HG03175 (cell line): ENCODE results near the gene GLS.
"Not testable (repeated sequence)": the region's sequence is repeated elsewhere in the genome, so short reads cannot be mapped to it uniquely, and the experiment has no call there.

ENCODE experiments used
- ATAC-seq: cut with Tn5 transposase; IDR thresholded peaks from one replicate; pipeline ENCODE4 v1.9.1; 2021; ENCODE audit warnings: mild to moderate bottlenecking, moderate library complexity; ENCODE audit not compliant: unreplicated experiment

The GLS gene

DNA sequence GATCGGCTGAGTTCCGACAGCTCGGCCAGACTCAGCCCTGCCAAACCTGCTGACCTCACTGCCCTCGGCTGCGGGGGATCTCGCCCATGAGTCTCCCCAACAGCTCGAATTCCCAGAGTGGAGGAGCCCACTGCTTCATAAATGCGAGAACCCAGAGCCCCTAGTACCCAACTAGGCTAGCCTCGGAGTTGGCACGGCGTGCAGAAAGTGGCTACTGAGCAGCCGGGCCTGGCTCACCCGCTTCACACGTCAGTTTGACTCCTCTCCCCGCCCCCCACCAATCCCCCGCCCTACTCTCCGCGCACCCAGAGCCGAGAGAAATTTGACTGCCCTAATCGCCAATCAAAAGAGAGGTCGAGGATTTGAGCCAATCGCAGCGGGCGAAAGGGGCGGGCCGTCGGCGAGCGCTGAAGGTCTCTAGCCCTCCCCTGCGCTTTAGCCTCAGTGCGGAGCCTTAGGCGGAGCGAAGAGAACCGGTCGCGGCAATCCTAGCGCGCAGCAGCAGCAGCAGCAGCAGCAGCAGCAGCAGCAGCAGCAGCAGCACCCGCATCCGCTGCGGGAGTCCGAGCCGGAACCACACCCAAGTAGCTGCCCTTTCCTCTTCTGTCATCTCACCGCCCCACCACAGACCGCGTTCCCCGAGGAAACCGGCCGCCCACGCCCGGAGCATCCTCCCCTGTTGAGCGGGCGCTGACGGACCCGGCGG, at the start of gene GLS:
Gene GLS, plus strand, starts transcription at position 444 of the 706 bp plus-strand sequence. CDS start 264 bp downstream, outside the sequence.
- peak; percentile 76 for ATAC-seq

DNA sequence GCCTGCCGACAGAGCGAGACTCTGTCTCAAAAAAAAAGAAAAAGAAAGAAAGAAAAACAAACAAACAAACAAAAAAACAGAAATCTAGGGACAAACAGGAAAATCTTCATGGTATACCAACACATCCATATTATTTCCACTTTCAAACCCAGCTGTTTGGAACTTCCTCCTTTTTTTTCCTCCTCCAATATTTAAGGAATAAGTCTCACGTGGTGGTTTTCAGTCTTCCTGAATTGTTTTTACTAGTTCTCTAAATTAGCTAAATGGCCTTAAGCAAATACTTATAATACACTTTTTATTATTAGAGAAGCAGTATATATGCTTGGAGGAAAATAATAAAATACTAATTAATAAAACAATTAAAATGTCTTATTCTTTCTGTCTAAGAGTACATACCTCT, 48.7 kb upstream of the GLS start:
- no peak for ATAC-seq

GRCh38 chr2:190834890-190835208, 45.8 kb upstream of the GLS start:
- no peak for ATAC-seq

GRCh38 chr2:190835303-190835930, 45.2 kb upstream of the GLS start:
- no peak for ATAC-seq

DNA sequence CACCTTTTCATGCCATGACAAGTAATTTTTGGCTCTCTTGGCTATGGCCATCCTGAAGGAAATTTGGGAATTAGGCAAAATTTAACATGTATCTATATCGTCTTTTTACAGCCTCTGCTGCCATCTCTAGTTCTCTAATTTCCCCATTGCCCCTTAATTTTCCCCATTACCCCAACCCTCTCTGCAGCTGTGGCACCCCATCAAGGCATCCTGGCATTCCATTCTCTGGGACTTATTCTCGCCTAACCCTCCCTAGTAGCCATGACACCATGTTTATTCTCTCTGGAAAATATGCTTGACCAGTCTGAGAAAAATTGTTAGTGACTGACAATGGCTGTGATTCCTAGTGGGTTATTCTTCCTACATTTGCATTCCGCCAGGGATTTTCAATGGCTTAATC, 43.9 kb upstream of the GLS start:
- no peak for ATAC-seq

GRCh38 chr2:190837420-190837819, 43.2 kb upstream of the GLS start:
- no peak for ATAC-seq

DNA sequence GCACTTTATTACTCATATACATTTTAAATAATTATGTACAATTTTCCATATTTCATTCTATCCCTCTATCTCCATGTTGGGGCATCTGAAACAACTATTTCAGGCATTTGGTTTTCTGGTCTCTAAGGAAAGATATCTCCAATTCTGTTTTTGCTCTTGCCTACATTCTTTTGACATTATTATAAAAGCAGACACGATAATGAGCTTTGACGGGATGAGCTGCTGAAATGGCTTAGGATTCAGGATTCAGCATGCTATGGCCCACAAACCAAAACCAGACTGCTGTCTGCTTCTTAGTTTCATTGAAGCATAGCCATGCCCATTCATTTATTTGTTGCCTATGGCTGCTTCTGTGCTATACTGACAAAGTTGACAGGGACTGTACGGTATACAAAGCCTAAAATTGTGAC, 42.7 kb upstream of the GLS start:
- no peak for ATAC-seq

GRCh38 chr2:190838492-190838910, 42.1 kb upstream of the GLS start:
- no peak for ATAC-seq

DNA sequence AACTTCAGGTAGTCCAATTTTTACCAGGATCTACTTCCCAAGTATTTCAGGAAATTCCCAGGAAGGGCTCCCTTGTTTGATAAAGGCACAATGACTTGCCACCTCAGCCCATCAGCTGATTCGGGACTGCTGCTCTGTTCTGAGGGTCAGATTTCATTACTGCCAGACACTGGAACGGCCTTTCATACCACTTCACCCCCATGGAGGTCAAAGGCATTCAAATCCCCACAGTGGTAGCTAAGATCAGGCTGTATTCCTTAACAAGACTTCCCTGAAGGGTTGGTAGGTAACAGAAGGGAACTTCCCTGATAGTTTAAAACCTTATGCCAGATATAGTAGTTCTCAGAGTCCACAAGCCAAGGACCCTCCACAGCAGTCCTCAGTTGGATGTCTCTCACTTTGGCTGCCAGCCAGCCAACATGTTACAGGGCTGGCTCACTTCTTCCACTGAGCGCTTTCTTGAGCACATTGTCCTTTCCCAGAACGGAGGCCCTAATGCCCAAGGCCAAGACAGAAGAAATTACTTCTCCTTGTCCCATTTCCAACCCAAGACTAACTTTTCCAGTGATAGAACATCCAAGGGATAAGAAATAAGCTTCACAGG, 40.0 kb upstream of the GLS start:
- no peak for ATAC-seq

DNA sequence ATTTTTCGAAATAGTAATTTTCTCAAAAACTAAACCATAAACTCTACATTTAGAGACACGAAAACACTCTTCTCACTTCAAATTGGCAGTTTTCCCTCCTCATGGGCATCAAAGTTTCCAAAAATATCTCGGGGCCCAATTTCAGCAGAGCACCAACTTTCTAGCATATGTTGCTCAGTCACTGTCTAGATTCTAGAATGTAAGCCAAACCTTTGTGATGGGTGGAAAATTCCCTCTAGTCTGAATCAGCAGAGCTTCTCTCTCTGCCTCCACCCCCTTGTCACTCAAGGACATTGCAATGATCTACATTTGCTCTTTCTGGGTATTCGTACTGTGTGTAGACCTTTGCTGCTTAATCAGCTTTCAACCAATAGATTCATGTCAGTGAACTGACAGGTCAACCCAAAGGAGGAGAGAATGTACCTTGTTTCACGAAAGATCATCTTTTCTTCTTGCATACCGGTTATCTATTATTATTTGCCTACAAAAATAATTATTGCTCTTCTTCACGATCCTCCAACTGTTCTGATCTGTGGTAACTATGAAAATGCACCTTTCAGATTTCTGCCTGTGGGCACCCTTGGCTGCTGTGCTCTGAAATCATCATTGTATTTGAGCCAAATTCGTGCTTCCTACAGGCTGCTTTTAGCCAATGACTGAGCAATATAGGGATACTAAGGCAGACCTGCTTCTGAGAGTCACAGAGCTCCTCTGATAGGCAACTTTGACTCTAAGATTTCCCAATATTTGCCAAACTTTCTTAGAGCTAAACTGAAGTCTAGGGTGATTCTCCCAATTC, 38.7 kb upstream of the GLS start:
- ATAC-seq = no peak

DNA sequence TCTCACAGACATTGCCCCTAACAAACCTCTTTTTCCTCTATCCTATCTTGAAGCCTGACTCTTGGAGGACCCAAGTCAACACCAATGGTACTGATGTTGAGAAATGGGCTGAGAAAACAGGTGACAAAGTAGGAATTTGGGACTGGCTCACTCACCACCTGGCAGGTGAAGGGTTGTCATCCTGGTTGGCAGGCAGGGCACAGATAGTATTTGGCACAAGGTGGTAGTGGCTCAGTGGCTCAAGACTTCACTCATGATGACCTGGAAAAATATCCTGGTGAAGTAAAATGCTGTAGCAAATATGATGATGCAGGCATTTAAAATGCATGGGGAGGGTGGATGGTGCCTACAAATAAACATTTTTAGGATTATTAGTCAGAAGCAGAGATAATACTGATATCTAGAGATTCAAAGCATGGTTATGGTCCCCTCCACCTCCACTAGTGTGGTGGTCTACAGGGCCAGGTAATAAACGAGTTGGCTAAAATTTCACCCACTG, 38.0 kb upstream of the GLS start:
- ATAC-seq = no peak

GRCh38 chr2:190843890-190844699, 36.5 kb upstream of the GLS start:
- peak; percentile 90 for ATAC-seq

DNA sequence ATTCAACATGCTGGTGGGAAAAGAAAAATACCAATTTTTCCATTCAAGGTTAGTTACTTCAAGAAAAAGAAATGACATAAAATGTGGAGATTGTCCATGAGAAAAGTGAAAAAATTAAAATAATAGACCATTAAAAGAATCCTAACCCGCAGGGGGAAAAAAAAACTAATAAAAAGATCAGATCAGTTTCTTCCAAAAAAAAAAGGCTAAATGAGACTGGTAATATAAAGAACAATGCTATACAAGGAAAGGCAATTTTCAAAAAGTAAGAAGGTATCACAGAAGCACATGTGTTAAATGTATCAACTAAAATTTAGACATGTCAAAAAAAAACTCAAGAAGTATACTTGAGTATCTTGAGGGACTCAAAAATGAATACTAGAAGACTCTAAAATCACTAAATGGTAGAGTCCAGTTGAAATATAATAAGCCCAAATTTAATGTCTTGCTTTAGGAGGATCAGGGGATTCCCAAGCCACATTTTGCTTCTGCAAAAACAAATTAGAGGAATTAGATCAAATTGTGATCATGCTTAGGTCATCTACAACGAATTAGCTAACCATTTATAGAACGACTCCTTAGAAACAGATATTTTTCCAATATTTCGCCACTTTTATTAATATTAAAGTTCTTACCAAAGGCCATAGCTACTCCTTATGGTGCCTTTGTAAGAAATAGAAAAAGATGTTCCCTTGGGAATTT, 35.8 kb upstream of the GLS start:
- no peak for ATAC-seq

DNA sequence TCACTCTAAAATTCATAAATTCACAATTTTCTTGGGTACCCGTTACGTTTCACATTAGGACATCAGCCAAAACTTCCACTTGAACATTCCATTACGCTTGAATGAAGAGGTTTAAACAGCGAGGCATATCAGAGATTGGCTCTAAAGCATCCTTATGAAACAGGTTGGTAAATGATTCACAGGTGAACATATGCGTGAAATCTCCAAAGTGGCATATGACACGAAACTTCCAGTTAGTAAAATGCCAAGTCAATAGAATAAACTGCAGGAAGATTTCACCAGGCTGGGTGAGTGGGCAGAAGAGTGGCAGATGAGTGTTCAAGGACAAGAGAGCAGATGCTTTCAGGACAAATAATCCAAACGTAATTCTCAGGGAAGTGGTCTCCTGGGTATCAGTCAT, 33.9 kb upstream of the GLS start:
- no peak for ATAC-seq

- ATAC-seq = no peak
These were observed 33.0 kb upstream of the GLS start for GRCh38 chr2:190847504-190848081.

DNA sequence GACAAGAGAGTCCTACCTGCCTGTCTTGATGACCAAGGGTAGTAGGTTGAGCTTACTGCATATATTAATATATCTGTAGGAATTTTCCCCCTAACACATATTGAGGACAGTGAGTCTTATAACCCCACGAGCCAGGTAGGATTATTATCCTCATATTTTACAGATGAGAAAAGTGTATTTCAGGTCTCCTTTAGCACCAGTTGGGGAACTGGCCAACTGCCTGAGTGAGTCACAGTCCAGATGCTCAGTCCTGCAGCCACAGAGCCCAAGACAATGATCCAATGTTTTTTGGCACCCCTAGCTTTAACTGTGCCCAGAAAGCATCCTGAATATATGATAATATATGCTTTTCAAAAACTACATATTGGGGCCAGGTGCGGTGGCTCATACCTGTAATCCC, 30.8 kb upstream of the GLS start:
- no peak for ATAC-seq

- ATAC-seq = not testable (repeated sequence)
These were observed 27.6 kb upstream of the GLS start for GRCh38 chr2:190853022-190853421.

- peak; percentile 65 for ATAC-seq
These were observed 26.9 kb upstream of the GLS start for GRCh38 chr2:190853531-190854383.

DNA sequence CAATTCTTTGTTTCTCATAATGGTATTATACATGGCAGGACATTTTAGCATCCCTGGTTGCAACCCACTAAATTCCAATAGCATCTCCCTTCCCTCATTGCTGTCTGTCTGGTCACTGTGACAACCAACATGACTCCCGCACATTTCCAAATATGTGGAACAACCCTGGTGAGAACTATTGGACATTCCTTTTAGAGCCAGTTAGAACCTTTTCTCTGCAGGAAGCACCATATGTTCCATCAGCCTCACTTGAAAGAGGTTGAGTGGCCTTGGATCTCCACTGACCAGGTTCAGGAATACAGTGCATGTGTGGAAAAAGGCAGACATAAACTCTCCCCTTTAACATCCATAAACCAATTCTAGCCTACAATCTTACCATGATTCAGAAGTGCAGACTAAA, 25.9 kb upstream of the GLS start:
- no peak for ATAC-seq
